Stomach (tissue), 4 donors: ENCODE data around the gene TTC9.

ENCODE experiments used
- CTCF ChIP-seq, 7 experiments: fragments of 450-650 bp in 4 of 7; fragments of 200-600 bp in 3 of 7; sonication (generic) in 3 of 7; IDR thresholded peaks; one replicate each; pipeline ENCODE4 v1.5.1; 2016 to 2019; ENCODE audit warnings: antibody characterized with exemption in 7 of 7, control low read depth in 2 of 7, mild to moderate bottlenecking in 1 of 7
- EP300 ChIP-seq: sonication (generic); formaldehyde crosslinking; IDR thresholded peaks from one replicate; pipeline ENCODE4 v1.6.1; 2017; ENCODE audit warnings: antibody characterized with exemption
- POLR2A ChIP-seq, 4 donors: fragments of 450-650 bp; IDR thresholded peaks; one replicate each; pipeline ENCODE4 v1.6.1; 2016; ENCODE audit warnings: antibody characterized with exemption in 4 of 4, control low read depth in 2 of 4, mild to moderate bottlenecking in 1 of 4, moderate library complexity in 1 of 4
- POLR2AphosphoS5 ChIP-seq, 3 donors: sonication (generic); formaldehyde crosslinking; IDR thresholded peaks; one replicate each; pipeline ENCODE4 v1.6.1; 2016; ENCODE audit warnings: antibody characterized with exemption in 3 of 3

DNA sequence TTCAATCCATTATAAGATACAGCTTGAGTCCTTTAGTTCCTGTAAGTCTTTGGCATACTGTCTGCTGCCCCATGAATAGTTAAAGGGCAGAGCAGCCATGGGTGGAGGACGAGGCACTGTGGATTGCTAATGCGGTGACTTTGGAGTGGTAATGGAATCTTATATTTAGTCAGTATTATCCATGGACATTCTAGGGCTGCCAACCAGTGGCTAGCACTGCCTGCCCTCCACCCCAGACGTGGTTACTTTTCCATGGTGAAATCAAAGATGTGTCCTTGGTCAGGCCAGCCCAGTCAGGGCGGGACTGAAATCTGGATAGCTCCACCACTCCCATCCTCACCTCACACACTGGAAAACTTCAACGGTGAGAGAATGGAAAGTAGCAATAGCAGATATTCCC is 2.3 kb downstream of the TTC9 start:
- TF ChIP-seq CTCF (IDR thresholded peaks at IDR 0.05), result no peak
- TF ChIP-seq EP300, result no peak
- no peak for TF ChIP-seq POLR2A (IDR thresholded peaks at IDR 0.05)
- no peak for TF ChIP-seq POLR2AphosphoS5 (IDR thresholded peaks at IDR 0.05)
